GM20000 (cell line): Measurements from ENCODE around the gene DCLK1.

ENCODE experiments used
- DNase-seq: peaks from one replicate; pipeline ENCODE4 v3.0.0; 2012; ENCODE audit warnings: low spot score
- TF ChIP-seq, protein P1 (sequence below): IDR thresholded peaks from 2 replicates; pipeline ENCODE4 v1.5.1; 2012; ENCODE audit warnings: mild to moderate bottlenecking, control low read depth; ENCODE audit errors: extremely low read depth, missing control alignments

The DCLK1 gene

DNA sequence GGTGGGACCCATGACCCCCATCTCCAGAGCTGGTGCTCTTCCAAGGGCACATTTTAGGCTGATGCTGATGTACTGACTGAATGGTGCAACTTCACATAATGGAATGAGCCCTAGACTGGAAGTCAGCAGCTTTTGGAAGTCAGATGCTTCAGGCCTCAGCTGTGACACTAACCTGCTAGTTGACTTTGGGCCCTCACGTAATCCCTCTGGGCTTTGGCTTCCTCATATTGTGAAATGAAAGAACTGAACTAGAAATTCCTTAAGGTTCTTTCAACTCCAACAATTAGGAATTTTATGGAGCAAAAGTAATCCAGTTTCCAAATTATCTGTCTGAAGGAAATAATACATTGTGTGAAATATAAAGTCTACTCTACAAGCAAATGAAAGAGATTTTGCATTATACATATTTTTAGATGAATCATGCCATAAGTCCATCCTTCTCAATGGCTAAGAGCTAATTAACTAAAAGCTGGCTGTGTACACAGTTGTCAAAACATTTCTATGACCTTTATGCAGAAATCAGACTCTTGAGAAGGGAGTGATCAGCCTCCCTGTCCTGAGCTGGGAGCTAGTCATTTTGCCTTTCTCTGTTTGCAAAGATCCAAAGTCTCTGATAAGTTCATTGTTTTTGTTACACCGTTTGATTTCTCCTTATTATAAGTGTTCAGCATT is 204.2 kb downstream of the DCLK1 start:
- DNase-seq: no peak
- TF ChIP-seq, protein P1, sequence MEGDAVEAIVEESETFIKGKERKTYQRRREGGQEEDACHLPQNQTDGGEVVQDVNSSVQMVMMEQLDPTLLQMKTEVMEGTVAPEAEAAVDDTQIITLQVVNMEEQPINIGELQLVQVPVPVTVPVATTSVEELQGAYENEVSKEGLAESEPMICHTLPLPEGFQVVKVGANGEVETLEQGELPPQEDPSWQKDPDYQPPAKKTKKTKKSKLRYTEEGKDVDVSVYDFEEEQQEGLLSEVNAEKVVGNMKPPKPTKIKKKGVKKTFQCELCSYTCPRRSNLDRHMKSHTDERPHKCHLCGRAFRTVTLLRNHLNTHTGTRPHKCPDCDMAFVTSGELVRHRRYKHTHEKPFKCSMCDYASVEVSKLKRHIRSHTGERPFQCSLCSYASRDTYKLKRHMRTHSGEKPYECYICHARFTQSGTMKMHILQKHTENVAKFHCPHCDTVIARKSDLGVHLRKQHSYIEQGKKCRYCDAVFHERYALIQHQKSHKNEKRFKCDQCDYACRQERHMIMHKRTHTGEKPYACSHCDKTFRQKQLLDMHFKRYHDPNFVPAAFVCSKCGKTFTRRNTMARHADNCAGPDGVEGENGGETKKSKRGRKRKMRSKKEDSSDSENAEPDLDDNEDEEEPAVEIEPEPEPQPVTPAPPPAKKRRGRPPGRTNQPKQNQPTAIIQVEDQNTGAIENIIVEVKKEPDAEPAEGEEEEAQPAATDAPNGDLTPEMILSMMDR: no peak

DNA sequence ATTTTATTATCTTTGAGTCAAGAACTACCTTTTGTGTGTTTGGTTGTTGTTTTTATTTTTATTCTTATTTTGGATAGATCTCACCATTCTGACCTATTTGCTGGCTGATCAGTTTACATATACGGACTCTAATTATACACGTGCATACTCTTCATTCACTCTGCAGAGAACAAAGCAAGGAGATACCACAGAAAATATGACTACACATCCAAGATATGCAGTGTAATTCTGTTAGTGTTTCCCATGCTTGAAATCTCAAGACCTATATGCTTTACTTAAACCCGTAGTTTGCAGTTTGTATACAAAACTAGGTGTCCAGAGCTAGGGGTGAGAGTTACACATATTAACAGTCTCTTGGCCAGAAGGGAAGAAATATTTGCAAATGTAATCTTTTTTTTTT is 205.5 kb downstream of the DCLK1 start:
- no peak for DNase-seq
- TF ChIP-seq, protein P1: no peak

DNA sequence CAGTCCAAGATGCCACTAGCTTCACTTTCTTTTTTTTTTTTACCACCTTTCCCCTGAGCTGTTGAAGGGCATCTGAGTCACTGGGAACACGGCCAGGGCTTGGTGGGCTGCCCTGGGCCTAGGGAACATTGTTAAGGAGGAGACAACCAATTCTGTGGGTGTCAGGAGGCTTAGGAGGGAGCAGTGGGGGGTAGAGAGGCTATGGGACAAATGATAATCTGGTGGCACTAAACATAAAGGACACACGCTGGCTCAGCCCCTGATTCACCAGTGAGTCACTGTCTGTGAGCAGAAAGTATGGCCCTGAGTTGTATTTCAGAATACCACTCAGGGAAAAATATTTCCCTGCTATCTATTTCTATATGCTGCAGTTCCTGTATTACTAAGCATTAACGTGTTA is 207.8 kb downstream of the DCLK1 start:
- TF ChIP-seq, protein P1: no peak
- no peak for DNase-seq

DNA sequence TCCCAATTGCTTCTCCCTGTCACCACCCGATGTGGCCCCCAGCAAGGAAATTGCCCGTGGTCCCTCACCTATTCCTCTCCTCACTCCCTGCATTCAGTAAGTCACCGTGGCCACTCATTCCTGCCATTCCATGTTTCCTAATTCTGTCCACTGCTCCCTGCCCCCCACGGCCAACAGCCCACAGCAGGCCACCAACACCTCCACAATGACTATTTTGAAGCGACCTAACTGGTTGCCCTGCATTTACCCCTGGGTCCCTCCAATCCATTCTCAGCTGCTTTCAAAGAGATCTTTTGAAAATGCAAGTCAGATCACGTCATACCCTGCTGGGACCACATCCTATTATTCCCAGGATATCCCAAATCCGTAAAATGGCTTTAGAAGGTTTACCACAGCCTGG is 210.4 kb downstream of the DCLK1 start:
- TF ChIP-seq, protein P1: no peak
- DNase-seq: no peak

DNA sequence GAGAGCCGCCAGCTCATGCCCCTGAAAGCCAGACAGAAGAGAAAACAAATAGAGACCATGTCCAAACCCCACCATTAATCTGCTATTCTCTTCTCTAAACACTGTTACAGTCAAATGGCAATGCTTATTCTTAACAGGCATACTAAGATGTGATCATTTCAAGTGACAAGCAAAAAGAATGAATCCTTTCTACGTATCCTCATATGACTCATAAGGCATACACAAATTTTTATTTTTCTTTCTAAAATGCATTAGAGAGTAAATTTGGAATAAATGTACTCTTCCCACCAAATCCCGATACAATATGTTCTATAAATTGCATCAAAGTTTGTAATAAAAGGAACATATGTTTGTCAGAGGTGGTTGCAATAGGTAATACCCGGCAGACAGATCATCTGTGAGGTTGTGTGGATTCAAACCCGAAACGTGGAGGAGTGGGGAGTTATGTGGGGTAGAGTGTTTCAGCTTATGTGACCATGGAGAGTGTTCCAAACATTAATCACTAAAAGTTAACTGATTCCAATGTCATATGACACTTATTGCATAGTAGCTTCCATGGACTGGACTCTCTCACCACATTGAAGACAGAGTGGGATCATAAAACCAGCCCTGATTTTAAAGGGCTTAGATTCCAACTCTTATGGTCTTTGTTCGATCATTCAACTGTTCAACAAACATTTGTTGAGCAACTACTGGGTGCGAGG is 213.1 kb downstream of the DCLK1 start:
- TF ChIP-seq, protein P1: no peak
- no peak for DNase-seq

DNA sequence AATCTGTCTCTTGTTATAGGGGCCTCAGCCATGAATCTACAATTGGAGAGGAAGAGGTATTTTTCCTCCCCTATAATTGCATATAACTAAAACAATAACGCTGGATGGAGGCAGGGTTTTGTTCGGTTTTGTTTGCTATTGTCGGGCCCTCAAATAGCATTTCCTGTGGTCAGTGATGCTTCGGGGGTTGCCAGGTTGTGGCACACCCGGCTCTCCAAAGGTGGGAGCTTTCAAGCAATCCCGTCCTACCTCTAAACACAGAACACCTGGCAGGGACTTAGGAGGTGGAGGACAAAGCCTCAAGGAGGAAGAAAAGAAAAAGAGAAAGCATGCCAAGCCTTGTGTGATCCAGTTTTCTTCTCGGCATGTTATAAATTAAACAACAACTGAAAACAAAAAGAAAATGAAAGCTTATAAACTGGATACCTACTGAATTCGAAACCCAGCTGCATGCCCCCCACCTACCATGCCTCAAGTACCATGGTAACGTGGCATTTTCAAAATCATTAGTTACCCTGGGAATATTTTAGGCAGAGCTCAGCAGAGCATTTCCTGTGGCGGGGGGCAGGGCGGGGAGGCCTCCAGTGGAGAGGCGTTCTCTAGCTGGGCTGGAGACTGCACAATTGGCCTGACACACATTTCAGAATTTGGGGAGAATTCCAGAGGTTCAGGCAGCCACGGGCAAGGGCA is 213.8 kb downstream of the DCLK1 start:
- TF ChIP-seq, protein P1: no peak
- no peak for DNase-seq

DNA sequence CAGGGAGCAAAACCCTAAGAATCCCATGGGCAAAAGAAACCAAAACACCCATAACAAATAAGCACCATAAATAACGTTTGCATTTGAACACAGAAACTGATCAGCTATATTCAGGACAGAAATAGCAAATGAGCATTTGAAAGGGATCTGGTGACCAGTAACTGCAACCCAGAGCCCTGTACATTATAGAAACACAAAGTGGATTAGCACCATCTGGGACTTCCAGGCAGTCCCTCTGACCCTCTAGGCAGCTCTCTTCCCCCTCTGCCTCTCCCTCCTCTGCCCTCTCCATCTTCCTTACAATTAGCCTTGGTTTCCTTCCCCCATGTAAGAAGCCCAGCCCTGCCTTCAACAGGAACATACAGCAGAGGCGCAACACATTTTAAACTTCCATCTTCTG is 215.0 kb downstream of the DCLK1 start:
- TF ChIP-seq, protein P1: no peak
- no peak for DNase-seq
